ENCODE data around the gene ATXN2.
"Not testable (repeated sequence)": the region's sequence is repeated elsewhere in the genome, so short reads cannot be mapped to it uniquely, and the experiment has no call there.

The ATXN2 gene

DNA sequence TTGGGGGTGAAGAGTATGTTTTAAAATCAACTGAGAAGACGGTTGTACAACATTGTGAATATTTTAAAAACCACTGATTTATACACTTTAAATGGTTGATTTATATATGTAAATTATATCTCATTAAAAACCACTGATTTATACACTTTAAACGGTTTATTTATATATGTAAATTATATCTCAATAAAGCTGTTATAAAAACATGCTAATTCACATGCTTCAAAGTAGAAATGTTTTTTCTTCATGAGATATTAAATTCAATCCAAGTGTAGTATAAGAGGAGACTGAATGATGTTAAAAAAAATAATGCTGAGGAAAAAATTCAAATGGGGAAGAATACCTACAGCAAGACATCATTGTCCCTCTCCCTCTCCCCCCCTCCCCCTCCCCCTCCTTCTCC lies 92.9 kb downstream of the ATXN2 start:
- no peak for DNase-seq (ENCODE audit: low read depth, low spot score)

DNA sequence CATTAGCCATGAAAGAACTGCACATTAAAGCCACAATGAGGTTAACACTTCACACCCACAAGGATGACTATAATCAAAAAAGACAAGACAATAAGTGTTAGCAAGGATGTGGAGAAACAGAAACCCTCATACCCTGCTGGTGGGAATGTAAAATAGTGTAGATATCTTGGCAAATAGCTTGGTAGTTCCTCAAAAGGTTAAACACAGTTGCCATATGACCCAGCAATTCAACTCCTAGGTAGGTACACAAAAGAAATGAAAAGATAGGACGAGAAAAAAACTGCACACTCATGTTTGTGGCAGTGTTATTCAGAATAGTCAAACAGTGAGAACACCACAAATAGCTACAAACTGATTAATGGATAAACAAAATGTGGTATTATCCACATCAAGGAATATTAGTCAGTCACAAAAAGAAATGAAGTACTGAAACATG lies 93.5 kb downstream of the ATXN2 start:
- no peak for DNase-seq (ENCODE audit: low read depth, low spot score)

GRCh38 chr12:111503116-111503515 lies 96.0 kb downstream of the ATXN2 start:
- DNase-seq (ENCODE audit: low read depth, low spot score), result no peak

DNA sequence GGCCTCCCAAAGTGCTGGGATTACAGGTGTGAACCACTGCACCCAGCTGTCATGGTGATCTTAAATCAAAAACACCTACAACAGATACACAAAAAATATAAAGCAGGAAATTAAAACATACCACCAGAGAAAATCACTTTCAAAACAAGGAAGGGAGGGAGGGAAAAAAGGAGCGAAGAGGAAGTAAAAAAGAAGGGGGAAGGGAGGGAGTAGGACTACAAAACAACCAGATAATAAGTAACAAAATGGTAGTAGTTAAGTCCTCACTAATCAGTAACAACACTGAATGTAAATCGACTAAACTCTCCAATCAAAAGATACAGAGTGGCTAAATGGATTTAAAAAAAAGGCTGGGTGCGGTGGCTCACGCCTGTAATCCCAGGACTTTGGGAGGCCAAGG lies 104.4 kb downstream of the ATXN2 start:
- no peak for DNase-seq (ENCODE audit: low read depth, low spot score)

DNA sequence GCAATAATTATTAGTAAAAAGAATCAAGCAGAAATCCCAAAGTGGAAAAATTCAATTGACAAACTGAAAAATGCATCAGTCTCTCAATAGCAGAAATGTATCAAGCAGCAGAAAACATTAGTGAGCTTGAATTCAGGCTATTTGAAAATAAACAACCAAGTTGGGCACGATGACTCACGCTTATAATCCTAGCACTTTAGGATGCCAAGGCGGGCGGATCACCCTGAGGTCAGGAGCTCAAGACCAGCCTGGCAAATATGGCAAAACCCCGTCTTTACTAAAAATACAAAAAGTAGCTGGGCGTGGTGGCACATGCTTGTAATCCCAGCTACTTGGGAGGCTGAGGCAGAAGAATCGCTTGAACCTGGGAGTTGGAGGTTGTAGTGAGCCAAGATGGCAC lies 106.1 kb downstream of the ATXN2 start:
- DNase-seq (ENCODE audit: low read depth, low spot score), result peak; percentile 6

DNA sequence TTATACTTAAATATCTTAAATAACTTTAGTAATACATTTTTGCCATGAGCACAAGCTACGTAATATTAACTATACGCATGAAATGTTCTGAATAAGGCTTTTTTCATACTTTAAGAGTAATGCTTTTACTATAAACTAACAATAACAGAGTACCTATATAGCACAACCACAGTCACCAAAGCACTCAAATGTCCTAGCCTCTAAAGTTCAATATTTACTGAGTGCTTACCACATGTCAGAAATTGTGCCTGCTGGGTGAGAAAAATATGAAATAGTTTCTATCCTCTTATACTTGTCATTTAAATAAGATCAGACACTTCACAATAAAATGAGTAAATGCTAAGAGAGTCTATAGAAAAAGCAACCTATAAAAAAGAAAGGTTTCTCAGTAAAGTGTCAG lies 110.3 kb downstream of the ATXN2 start:
- DNase-seq (ENCODE audit: low read depth, low spot score), result no peak

GRCh38 chr12:111488271-111488670 lies 110.8 kb downstream of the ATXN2 start:
- peak; percentile 4 for DNase-seq (ENCODE audit: low read depth, low spot score)

GRCh38 chr12:111482462-111482861 lies 116.7 kb downstream of the ATXN2 start:
- no peak for DNase-seq (ENCODE audit: low read depth, low spot score)

- DNase-seq (ENCODE audit: low read depth, low spot score), result no peak
These were observed 127.9 kb downstream of the ATXN2 start for GRCh38 chr12:111471236-111471635.

DNA sequence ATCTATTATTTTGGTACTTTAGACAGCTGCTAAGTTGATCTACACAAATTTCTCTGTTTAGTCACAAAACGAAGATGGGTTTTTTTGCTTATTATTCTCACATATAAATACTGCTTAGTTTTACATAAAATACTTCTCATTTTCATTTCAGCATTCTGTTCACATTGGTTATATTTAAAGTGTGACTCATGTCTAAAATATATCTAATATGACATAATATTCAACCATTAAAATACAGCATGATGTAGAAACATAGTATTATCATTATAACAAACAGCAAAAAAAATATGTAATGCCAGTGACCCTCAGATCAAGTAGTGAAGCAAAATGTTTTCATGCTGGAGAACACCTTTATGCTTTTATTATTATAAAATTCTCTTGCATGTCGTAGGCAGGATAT lies 129.7 kb downstream of the ATXN2 start:
- DNase-seq (ENCODE audit: low read depth, low spot score), result no peak

- DNase-seq (ENCODE audit: low read depth, low spot score), result no peak
These were observed 131.3 kb downstream of the ATXN2 start for GRCh38 chr12:111467857-111468241.

GRCh38 chr12:111467092-111467856 lies 131.8 kb downstream of the ATXN2 start:
- DNase-seq (ENCODE audit: low read depth, low spot score), result no peak

DNA sequence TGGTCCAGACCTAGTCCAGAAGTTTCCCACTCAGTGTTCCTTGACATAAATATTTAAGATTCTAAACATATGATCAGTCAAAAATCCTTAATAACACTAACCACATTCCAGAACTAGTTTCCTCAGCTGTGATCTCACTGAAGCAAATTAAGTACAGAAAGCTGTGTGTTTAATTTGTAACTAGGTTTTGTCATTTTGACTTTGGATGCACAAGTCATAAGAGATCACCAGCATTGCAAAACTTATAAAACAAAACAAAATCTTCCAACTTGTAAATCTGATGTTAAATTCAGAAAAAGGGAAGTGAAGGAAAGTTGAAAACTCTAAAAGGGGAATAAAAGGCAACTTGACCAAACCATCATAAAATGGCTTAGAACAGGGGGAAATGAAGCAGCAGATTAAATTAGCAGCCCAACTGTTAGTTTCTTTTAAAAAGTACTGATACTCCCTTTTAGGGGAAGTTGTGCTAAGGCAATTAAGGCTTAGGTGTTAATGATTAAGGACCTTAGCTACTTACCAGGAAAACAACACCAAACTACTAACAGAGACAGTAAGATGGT lies 136.8 kb downstream of the ATXN2 start:
- no peak for DNase-seq (ENCODE audit: low read depth, low spot score)

DNA sequence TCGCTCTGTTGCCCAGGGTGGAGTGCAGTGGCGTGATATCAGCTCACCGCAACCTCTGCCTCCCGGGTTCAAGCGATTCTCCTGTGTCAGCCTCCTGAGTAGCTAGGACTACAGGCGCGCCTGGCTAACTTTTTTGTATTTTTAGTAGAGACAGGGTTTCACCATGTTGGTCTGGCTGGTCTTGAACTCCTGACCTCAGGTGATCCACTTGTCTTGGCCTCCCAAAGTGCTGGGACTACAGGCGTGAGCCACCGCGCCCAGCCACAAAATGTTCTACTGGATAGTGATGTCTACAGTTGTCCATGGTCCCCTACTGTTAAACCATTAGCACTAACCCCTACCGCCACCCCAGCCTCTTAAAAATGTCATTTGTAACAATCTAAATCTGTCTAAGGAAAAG lies 139.0 kb downstream of the ATXN2 start:
- not testable (repeated sequence) for DNase-seq (ENCODE audit: low read depth, low spot score)

DNA sequence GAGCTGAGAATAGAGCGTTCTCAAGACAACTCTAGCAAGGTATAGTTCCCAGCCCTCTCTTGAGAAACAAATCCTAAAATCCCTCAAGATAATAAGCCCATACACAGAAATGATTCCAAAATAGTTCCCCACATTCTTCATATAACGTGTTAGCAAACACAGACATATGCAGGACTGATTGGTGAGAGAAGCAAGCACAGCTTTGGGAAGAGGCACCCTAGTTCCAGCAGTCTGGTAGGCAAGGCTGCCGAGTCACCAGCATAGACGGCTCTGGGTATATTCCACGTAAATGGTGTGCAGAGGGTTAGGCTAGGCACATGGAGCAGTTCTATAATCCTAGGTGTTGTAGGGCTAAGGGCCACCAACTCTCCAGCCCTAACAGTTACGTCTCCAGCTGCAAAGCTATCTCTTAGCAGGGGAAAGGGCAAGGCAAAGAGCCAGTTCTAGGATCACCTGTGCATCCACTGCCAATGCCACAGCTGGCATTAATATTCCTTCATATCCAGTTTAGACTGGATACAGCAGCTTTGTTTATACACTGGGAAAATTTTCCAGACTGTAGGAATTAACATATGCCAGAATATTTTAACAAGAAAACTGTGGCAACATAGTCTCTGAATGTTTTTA lies 140.5 kb downstream of the ATXN2 start:
- DNase-seq (ENCODE audit: low read depth, low spot score), result no peak

DNA sequence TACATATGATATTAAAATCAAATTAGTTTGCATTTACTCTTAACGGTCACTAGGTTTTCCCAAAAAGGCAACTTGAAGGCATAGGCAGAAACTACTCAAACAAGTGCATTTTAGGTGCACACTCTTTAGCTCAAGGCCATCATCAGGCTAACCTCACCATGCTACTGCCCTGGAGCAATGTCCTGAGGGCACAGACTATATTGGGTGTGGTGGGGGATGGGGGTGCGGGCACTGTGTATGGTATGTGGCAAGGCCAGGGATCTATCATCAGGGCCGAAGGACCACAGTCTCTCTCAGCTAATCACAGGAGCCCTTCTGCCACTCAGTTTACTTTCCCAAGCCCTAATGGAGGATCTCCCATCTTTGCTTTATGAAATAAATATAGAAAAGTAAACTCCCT lies 141.5 kb downstream of the ATXN2 start:
- no peak for DNase-seq (ENCODE audit: low read depth, low spot score)

GRCh38 chr12:111457071-111457470 lies 142.0 kb downstream of the ATXN2 start:
- no peak for DNase-seq (ENCODE audit: low read depth, low spot score)

DNA sequence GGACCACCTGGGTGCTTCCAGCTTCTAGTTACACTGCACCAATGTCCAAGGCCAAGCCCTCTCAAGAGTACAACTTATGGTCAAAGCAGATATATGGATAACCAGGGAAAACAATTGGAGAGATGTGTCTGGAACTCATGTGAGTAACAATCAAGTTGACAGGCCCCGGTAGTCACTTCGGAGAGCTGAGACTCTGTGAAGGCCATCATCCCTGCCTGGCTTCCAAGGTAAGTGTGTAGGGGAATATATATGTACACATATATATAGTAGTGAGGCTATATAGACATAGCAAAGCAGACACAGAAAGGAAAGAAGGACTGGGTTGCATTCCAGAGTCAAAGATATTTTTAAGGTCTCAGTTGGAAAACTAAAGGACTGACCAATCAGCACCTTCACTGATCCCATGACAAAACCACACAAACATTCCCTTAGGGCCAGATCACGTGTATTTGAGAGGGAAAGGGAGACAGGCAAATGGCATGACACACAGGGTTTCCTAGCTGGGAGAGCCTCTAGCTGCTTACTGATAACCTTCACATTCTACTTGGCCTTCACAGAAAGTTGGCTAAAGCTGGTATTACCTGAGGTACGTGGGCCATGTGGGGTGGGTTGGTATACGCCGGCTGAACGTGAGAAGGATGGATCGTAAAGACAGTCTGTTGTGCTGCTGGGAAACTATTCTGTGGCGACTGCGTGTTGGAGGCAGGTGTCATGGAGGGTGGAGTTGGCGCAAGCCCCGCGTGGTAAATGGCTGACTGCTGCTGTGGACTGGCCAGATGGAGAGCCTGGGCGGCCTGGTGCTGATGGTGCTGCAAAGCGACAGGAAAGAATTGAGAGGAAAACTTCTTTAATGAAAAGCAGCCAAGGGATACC lies 143.4 kb downstream of the ATXN2 start:
- DNase-seq (ENCODE audit: low read depth, low spot score), result no peak

DNA sequence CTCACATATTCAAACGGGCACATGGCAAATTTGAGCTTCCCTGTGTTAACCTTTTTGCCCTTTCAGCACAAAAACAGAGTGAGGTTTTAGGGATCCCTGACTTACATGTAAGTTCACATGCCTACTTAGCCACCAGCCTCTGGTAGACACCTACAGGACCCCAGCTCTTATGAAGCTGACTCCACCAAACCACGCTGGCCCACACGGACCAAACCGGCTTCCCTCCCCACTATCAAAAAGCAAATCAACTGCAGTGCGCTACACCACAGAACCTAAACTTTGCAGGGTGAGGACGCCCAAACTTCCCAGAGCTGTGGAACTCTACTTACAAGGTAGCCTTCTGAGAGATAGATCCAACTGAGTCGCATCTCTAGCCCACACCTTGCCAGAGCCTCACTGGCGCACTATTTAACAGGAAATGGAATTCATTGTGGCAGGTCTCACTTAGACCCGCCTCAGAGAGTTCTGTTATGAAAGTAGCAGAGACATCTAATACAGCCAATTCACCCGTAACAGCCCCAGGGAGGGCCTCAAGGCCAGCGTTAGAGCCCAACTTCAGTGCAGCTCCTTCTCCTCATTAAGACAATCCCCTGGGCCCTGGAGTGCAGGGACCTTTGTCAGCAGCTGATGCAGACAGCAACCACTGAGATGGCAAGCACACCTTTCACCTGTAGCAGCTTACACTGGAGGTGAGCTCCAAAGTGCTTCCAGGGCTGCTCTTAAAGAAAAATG lies 144.2 kb downstream of the ATXN2 start:
- DNase-seq (ENCODE audit: low read depth, low spot score), result no peak

DNA sequence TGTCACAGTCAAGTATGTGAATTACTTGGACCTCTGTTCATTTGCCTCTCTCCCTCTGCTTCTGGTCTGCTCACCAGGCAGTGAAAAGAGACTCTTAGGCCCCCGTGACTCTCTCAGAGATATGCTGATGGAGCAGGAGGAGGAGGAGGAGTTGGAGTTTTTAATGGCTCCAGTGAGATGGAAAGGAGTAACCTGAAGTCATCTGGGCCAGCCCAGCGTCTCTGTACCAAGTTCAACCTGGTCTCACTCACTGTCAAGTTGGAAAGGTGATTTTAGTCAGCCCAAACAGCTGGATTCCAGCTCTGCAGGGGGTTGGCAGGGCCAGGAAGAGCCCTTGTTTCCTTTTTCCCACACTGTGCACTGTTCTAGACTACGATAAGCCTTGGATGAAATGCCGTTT lies 144.8 kb downstream of the ATXN2 start:
- no peak for DNase-seq (ENCODE audit: low read depth, low spot score)

All from smooth muscle cell of the brain vasculature (primary cell).